Measurements from ENCODE around the gene STAC3. TPM values are rescaled to one million over a fixed set of nuclear protein-coding genes. Genes with fewer than 3 reads are reported as not detected.

STAC3 gene
- total and polyA plus RNA-seq, 9 of the 15 experiments (the other 6 are each of a cell fraction or from before 2014, with no cell fraction given), result 0.45 to 6.4 (median 3.3) TPM

- TF ChIP-seq CBFA2T2 (conservative IDR thresholded peaks at IDR 0.05) (no peak), EGR1 (conservative IDR thresholded peaks at IDR 0.05) (peak; percentile 99), MECOM (CRISPR knock-in tag; IDR thresholded peaks at IDR 0.05) (no peak), ZNF583 (CRISPR knock-in tag; IDR thresholded peaks at IDR 0.05) (no peak), ZC3H4 (CRISPR knock-in tag; IDR thresholded peaks at IDR 0.05; ENCODE audit: borderline replicate concordance) (no peak), POLR2B (IDR thresholded peaks at IDR 0.05; ENCODE audit: low read depth, partially characterized antibody) (no peak), U2AF2 (optimal IDR thresholded peaks at IDR 0.05; ENCODE audit: low read depth, low read length) (no peak), ZNF79 (CRISPR knock-in tag; IDR thresholded peaks at IDR 0.05; ENCODE audit: low read depth) (no peak), ZNF140 (CRISPR knock-in tag; IDR thresholded peaks at IDR 0.05) (no peak), HLTF (IDR thresholded peaks at IDR 0.05) (no peak), BRD4 (IDR thresholded peaks at IDR 0.05) (no peak), NCOA6 (IDR thresholded peaks at IDR 0.05) (no peak), NFATC3 (IDR thresholded peaks at IDR 0.05) (no peak), NBN (IDR thresholded peaks at IDR 0.05; ENCODE audit: low read depth) (0 out of 2 replicates have a peak, but pooled peaks have one; percentile 38), EP300 (IDR thresholded peaks at IDR 0.05; ENCODE audit: low read length) (peak; percentile 61; the same call in 1 of the 2 replicates), ZNF175 (CRISPR knock-in tag; IDR thresholded peaks at IDR 0.05; ENCODE audit: low read depth) (peak; percentile 54)
- TF ChIP-seq, protein P1, sequence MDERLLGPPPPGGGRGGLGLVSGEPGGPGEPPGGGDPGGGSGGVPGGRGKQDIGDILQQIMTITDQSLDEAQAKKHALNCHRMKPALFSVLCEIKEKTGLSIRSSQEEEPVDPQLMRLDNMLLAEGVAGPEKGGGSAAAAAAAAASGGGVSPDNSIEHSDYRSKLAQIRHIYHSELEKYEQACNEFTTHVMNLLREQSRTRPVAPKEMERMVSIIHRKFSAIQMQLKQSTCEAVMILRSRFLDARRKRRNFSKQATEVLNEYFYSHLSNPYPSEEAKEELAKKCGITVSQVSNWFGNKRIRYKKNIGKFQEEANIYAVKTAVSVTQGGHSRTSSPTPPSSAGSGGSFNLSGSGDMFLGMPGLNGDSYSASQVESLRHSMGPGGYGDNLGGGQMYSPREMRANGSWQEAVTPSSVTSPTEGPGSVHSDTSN (CRISPR knock-in tag; IDR thresholded peaks at IDR 0.05; ENCODE audit: low read depth), result peak; percentile 66
- TF ChIP-seq, protein P1 (tag; conservative IDR thresholded peaks at IDR 0.05; ENCODE audit: low read depth), result peak; percentile 74
- TF ChIP-seq, protein P2, sequence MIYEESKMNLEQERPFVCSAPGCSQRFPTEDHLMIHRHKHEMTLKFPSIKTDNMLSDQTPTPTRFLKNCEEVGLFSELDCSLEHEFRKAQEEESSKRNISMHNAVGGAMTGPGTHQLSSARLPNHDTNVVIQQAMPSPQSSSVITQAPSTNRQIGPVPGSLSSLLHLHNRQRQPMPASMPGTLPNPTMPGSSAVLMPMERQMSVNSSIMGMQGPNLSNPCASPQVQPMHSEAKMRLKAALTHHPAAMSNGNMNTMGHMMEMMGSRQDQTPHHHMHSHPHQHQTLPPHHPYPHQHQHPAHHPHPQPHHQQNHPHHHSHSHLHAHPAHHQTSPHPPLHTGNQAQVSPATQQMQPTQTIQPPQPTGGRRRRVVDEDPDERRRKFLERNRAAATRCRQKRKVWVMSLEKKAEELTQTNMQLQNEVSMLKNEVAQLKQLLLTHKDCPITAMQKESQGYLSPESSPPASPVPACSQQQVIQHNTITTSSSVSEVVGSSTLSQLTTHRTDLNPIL (CRISPR knock-in tag; IDR thresholded peaks at IDR 0.05), result no peak
- TF ChIP-seq, protein P3, sequence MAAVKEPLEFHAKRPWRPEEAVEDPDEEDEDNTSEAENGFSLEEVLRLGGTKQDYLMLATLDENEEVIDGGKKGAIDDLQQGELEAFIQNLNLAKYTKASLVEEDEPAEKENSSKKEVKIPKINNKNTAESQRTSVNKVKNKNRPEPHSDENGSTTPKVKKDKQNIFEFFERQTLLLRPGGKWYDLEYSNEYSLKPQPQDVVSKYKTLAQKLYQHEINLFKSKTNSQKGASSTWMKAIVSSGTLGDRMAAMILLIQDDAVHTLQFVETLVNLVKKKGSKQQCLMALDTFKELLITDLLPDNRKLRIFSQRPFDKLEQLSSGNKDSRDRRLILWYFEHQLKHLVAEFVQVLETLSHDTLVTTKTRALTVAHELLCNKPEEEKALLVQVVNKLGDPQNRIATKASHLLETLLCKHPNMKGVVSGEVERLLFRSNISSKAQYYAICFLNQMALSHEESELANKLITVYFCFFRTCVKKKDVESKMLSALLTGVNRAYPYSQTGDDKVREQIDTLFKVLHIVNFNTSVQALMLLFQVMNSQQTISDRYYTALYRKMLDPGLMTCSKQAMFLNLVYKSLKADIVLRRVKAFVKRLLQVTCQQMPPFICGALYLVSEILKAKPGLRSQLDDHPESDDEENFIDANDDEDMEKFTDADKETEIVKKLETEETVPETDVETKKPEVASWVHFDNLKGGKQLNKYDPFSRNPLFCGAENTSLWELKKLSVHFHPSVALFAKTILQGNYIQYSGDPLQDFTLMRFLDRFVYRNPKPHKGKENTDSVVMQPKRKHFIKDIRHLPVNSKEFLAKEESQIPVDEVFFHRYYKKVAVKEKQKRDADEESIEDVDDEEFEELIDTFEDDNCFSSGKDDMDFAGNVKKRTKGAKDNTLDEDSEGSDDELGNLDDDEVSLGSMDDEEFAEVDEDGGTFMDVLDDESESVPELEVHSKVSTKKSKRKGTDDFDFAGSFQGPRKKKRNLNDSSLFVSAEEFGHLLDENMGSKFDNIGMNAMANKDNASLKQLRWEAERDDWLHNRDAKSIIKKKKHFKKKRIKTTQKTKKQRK (IDR thresholded peaks at IDR 0.05; ENCODE audit: borderline replicate concordance, low read depth, low read length), result no peak
- TF ChIP-seq, protein P4, sequence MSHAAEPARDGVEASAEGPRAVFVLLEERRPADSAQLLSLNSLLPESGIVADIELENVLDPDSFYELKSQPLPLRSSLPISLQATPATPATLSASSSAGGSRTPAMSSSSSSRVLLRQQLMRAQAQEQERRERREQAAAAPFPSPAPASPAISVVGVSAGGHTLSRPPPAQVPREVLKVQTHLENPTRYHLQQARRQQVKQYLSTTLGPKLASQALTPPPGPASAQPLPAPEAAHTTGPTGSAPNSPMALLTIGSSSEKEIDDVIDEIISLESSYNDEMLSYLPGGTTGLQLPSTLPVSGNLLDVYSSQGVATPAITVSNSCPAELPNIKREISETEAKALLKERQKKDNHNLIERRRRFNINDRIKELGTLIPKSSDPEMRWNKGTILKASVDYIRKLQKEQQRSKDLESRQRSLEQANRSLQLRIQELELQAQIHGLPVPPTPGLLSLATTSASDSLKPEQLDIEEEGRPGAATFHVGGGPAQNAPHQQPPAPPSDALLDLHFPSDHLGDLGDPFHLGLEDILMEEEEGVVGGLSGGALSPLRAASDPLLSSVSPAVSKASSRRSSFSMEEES (CRISPR knock-in tag; IDR thresholded peaks at IDR 0.05), result peak; percentile 83
Observed at GRCh38 chr12:57280211-57281062, 29.4 kb upstream of the STAC3 start (continued).
